ENCODE results near the gene ZSCAN22. TPM values are rescaled to one million over a fixed set of nuclear protein-coding genes. Genes with fewer than 3 reads are reported as not detected.
A peak's percentile ranks its signal among the peaks of the same experiment; 100 is the strongest.

ZSCAN22 gene
- total and polyA plus RNA-seq, 2 of the 13 experiments (the other 11 are each of a cell fraction or from before 2014, with no cell fraction given) = 2.5 to 3.5 TPM

- TF ChIP-seq TFE3 (CRISPR knock-in tag; IDR thresholded peaks at IDR 0.05) = no peak; the same call in none of the 2 replicates
- TF ChIP-seq SRF (IDR thresholded peaks at IDR 0.05; ENCODE audit: low read depth, low read length) = no peak
- no peak for TF ChIP-seq NFE2L1 (CRISPR knock-in tag; IDR thresholded peaks at IDR 0.05; ENCODE audit: borderline replicate concordance)
- TF ChIP-seq ZBTB20 (CRISPR knock-in tag; IDR thresholded peaks at IDR 0.05; ENCODE audit: borderline replicate concordance, low read depth) = no peak; the same call in 1 of the 2 replicates
- no peak for TF ChIP-seq PAF1 (CRISPR knock-in tag; IDR thresholded peaks at IDR 0.05)
- no peak for TF ChIP-seq CSRNP1 (CRISPR knock-in tag; IDR thresholded peaks at IDR 0.05)
- TF ChIP-seq DPF2 (CRISPR knock-in tag; IDR thresholded peaks at IDR 0.05; ENCODE audit: borderline replicate concordance, low read depth) = no peak
- no peak for TF ChIP-seq GABPA (IDR thresholded peaks at IDR 0.05; ENCODE audit: low read depth, low read length)
- TF ChIP-seq GABPA (CRISPR knock-in tag; IDR thresholded peaks at IDR 0.05; ENCODE audit: low read depth) = peak; percentile 77; the same call in 1 of the 2 replicates
- peak; percentile 7; the same call in 1 of the 2 replicates for TF ChIP-seq ZNF335 (CRISPR knock-in tag; IDR thresholded peaks at IDR 0.05)
- no peak for TF ChIP-seq ZNF256 (CRISPR knock-in tag; conservative IDR thresholded peaks at IDR 0.05)
- TF ChIP-seq KDM5B (CRISPR knock-in tag; IDR thresholded peaks at IDR 0.05; ENCODE audit: borderline replicate concordance) = no peak
- peak; percentile 97 for TF ChIP-seq RBFOX2 (IDR thresholded peaks at IDR 0.05; ENCODE audit: low read depth, low read length)
- TF ChIP-seq EP300 (IDR thresholded peaks at IDR 0.05; ENCODE audit: low read depth in 2 of 2, low read length in 2 of 2) = 0 out of 4 replicates have a peak, but pooled peaks of 1 of the 2 experiments have one; percentile 17
- no peak; the same call in 1 of the 2 replicates for TF ChIP-seq EP300 (CRISPR knock-in tag; IDR thresholded peaks at IDR 0.05; ENCODE audit: borderline replicate concordance)
- TF ChIP-seq E2F1 (CRISPR knock-in tag; IDR thresholded peaks at IDR 0.05) = no peak
- peak; percentile 75; the same call in 1 of the 2 replicates for TF ChIP-seq DR1 (CRISPR knock-in tag; IDR thresholded peaks at IDR 0.05)
- TF ChIP-seq PAXIP1 (CRISPR knock-in tag; conservative IDR thresholded peaks at IDR 0.05) = peak; percentile 68
- no peak for TF ChIP-seq FIP1L1 (IDR thresholded peaks at IDR 0.05; ENCODE audit: borderline replicate concordance, insufficient read depth, low read depth, low read length)
- TF ChIP-seq ZNF550 (CRISPR knock-in tag; IDR thresholded peaks at IDR 0.05; ENCODE audit: borderline replicate concordance) = no peak
- TF ChIP-seq HOXD1 (CRISPR knock-in tag; IDR thresholded peaks at IDR 0.05) = no peak
- 0 out of 2 replicates have a peak, but pooled peaks have one; percentile 16 for TF ChIP-seq ZNF652 (CRISPR knock-in tag; IDR thresholded peaks at IDR 0.05; ENCODE audit: borderline replicate concordance, low read depth)
- peak; percentile 34; the same call in 1 of the 2 replicates for TF ChIP-seq SRY (CRISPR knock-in tag; IDR thresholded peaks at IDR 0.05)
These were observed 48.2 kb upstream of the ZSCAN22 start, which contains the start of gene ZNF8 (continued) for GRCh38 chr19:58278541-58279041.
